HCT116 (cell line): ENCODE results near the gene CRCP. TPM values are rescaled to one million over a fixed set of nuclear protein-coding genes. Genes with fewer than 3 reads are reported as not detected.

Experiments used
- ATAC-seq: fragments of 200-7000 bp; cut with Tn5 transposase; 2 replicates; pipeline ENCODE4 v1.9.1; 2020; ENCODE audit warnings: mild to moderate bottlenecking, moderate library complexity
- BruUV-seq: library from RNA; stranded (reverse); fragments of 400-500 nt; replicated peaks from 2 replicates; lab custom pipeline; 2021; lab: Mats Ljungman, UMichigan
- CTCF ChIA-PET: fragments of 300-600 bp; sonication (Branson Sonifier 250); formaldehyde crosslinking; loops from one replicate; lab custom pipeline; 2021; ENCODE audit warnings: antibody characterized with exemption; lab: Charles Lee
- POLR2A ChIA-PET: fragments of 300-600, 350-600 bp; sonication (Branson Sonifier 250); formaldehyde crosslinking; loops from one replicate; lab custom pipeline; 2021; ENCODE audit warnings: antibody characterized with exemption; lab: Charles Lee
- RAD21 ChIA-PET, 2 experiments: fragments of 300-600 bp; sonication (Branson Sonifier 250); formaldehyde crosslinking; loops; one replicate each; lab custom pipeline; 2023; ENCODE audit warnings: low total read pairs in 2 of 2; ENCODE audit not compliant: uncharacterized antibody in 2 of 2, unreplicated experiment in 2 of 2, low non-redundant PET in 1 of 2; lab: Charles Lee
- DNase-seq: peaks from one replicate; pipeline ENCODE4 v3.0.0-alpha.2; 2010; ENCODE audit warnings: low read depth, low spot score
- H2AFZ ChIP-seq: fragments of 200-600 bp; shearing (Covaris generic), sonication (generic); 2 replicates; pipeline ENCODE4 v1.6.1; 2017; ENCODE audit warnings: low read depth, mixed run types, mixed read lengths, antibody characterized with exemption, low read length; ENCODE audit not compliant: poor library complexity, severe bottlenecking
- H3K27ac ChIP-seq: 2 replicates; pipeline ENCODE4 v1.5.1; 2012; ENCODE audit warnings: low read depth, low read length
- H3K27me3 ChIP-seq: fragments of 200-600 bp; sonication (generic); 2 replicates; pipeline ENCODE4 v1.6.1; 2016; ENCODE audit warnings: mixed run types, low read length, mixed read lengths; ENCODE audit not compliant: insufficient read depth
- H3K36me3 ChIP-seq, 2 experiments: fragments of 200-500 bp in 1 of 2; fragments of 200-600 bp in 1 of 2; sonication (Bioruptor generic) in 1 of 2; sonication (generic) in 1 of 2; 2 replicates each; pipeline versions ENCODE4 v1.5.1 to v1.6.1; 2014 to 2016; ENCODE audit warnings: low read length in 2 of 2, inconsistent platforms in 1 of 2, mixed read lengths in 1 of 2, mixed run types in 1 of 2; ENCODE audit not compliant: insufficient read depth in 2 of 2, control insufficient read depth in 1 of 2
- H3K4me1 ChIP-seq, 2 experiments: fragments of 200-600 bp in 1 of 2; sonication (generic) in 1 of 2; 2 replicates each; pipeline versions ENCODE4 v1.5.1 to v1.6.1; 2012 to 2017; ENCODE audit warnings: low read length in 2 of 2, inconsistent platforms in 1 of 2, mild to moderate bottlenecking in 1 of 2, mixed read lengths in 1 of 2, mixed run types in 1 of 2, moderate library complexity in 1 of 2; ENCODE audit not compliant: insufficient read depth in 2 of 2, control insufficient read depth in 1 of 2
- H3K4me2 ChIP-seq: fragments of 200-600 bp; sonication (generic); 2 replicates; pipeline ENCODE4 v1.6.1; 2017; ENCODE audit warnings: mixed run types, low read length, mixed read lengths
- H3K4me3 ChIP-seq, 2 experiments: fragments of 200-600 bp in 1 of 2; sonication (generic) in 1 of 2; replicated peaks in 1 of 2; 2 replicates each; pipeline ENCODE4 v1.5.1; 2011 to 2016; ENCODE audit warnings: low read length in 2 of 2, control low read depth in 1 of 2, low read depth in 1 of 2, mild to moderate bottlenecking in 1 of 2, mixed read lengths in 1 of 2, mixed run types in 1 of 2
- H3K79me2 ChIP-seq: fragments of 200-600 bp; sonication (generic); 2 replicates; pipeline ENCODE4 v1.6.1; 2017; ENCODE audit warnings: mild to moderate bottlenecking, mixed run types, low read length, moderate library complexity, mixed read lengths; ENCODE audit not compliant: insufficient read depth
- H3K9ac ChIP-seq: fragments of 200-600 bp; sonication (generic); 2 replicates; pipeline ENCODE4 v1.6.1; 2016; ENCODE audit warnings: low read length, mixed read lengths
- H3K9me2 ChIP-seq: fragments of 200-600 bp; sonication (generic), shearing (Covaris generic); 2 replicates; pipeline ENCODE4 v1.6.1; 2017; ENCODE audit warnings: mixed run types, mild to moderate bottlenecking, moderate library complexity; ENCODE audit not compliant: insufficient read depth
- H3K9me3 ChIP-seq, 2 experiments: fragments of 200-500 bp in 1 of 2; fragments of 200-600 bp in 1 of 2; sonication (Bioruptor generic) in 1 of 2; sonication (generic) in 1 of 2; 2 replicates each; pipeline ENCODE4 v1.6.1; 2014 to 2017; ENCODE audit warnings: low read length in 2 of 2, mixed read lengths in 2 of 2, inconsistent platforms in 1 of 2, low read depth in 1 of 2, mild to moderate bottlenecking in 1 of 2, mixed run types in 1 of 2, moderate library complexity in 1 of 2; ENCODE audit not compliant: control insufficient read depth in 1 of 2, insufficient read depth in 1 of 2
- H4K20me1 ChIP-seq: fragments of 200-600 bp; sonication (generic), shearing (Covaris generic); 2 replicates; pipeline ENCODE4 v1.6.1; 2017; ENCODE audit warnings: mixed run types, mild to moderate bottlenecking, moderate library complexity; ENCODE audit not compliant: insufficient read depth
- EZH2 ChIP-seq: fragments of 200-600 bp; sonication (generic); IDR thresholded peaks from 2 replicates; pipeline ENCODE4 v1.6.1; 2017; ENCODE audit warnings: antibody characterized with exemption, mixed run types
- RAD21 ChIP-seq: IDR thresholded peaks from 2 replicates; pipeline ENCODE4 v1.6.1; 2012; ENCODE audit warnings: low read depth, mild to moderate bottlenecking
- SP1 ChIP-seq: IDR thresholded peaks from 2 replicates; pipeline ENCODE4 v1.6.1; 2012; ENCODE audit warnings: low read depth
- SRF ChIP-seq: IDR thresholded peaks from 2 replicates; pipeline ENCODE4 v1.6.1; 2012; ENCODE audit warnings: low read depth
- ZFX ChIP-seq: fragments of 450-650 bp; IDR thresholded peaks from 2 replicates; pipeline ENCODE4 v1.6.1; 2017
- intact Hi-C: fragments of 100-400 bp; cut with micrococcal nuclease; formaldehyde crosslinking; loops from 2 replicates; pipeline ENCODE4 v1.10.0; 2022
- total RNA-seq: library from RNA; stranded (reverse); gene quantifications from one replicate; pipeline ENCODE4 v1.2.1, GENCODE V29; 2021; ENCODE audit not compliant: unreplicated experiment
- TF ChIP-seq, protein P1 (sequence below): IDR thresholded peaks from 2 replicates; pipeline ENCODE4 v1.6.1; 2012; ENCODE audit warnings: low read depth
- TF ChIP-seq, protein P2 (sequence below): IDR thresholded peaks from 2 replicates; pipeline ENCODE4 v1.6.1; 2012
- TF ChIP-seq, protein P3 (sequence below), 3 experiments: fragments of 200-600 bp in 1 of 3; sonication (generic) in 1 of 3; IDR thresholded peaks in 2 of 3; conservative IDR thresholded peaks in 1 of 3; 2 replicates each; pipeline ENCODE4 v1.5.1; 2012 to 2017; ENCODE audit warnings: low read depth in 2 of 3, low read length in 2 of 3, antibody characterized with exemption in 1 of 3, borderline replicate concordance in 1 of 3, control low read depth in 1 of 3, mild to moderate bottlenecking in 1 of 3, mixed read lengths in 1 of 3, mixed run types in 1 of 3, moderate library complexity in 1 of 3; ENCODE audit not compliant: insufficient read depth in 1 of 3

Gene CRCP
- total RNA-seq, 1 experiment from 2014 or later = 28.4 TPM

DNA sequence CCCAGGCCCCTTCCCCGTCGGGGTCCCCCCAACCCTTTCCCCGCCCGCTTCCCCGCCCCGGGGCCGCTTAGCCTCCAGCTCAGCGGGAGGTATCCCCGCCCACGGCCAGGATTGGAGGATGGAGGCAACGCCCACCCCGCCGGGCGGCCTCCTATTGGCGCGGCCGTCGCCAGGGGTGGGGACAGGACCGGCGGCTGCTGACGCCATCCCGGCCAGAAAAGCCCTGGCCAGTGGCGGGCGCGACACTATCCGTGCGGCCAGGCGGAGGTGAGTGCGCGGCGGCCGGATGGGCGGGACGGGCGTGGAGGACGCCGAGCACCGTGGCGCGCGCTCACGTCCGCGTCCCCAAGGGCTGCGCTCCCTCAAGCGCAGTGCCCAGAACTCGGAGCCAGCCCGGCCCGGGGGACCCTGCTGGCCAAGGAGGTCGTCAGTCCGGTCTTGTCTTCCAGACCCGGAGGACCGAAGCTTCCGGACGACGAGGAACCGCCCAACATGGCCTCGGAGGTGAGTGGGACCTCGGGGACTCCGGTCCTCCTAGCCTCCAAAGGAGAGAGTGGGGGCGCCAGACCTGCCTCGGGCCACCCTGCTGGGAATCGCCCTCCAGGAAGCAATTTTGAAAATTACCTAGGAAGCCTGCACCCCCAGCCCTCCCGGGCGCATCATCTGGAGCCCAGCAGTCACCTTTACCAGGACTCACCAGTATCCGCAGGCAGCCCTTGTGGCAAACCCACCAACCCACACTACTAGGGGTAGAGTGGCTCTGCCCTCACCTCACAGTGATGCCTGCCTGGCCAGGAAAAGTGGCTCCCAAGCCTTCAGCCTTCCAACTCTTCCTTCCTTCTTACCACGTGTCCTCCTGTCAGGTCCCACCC, 38.8 kb upstream of the CRCP start, which contains the start of gene ASL (continued):
- TF ChIP-seq, protein P1, sequence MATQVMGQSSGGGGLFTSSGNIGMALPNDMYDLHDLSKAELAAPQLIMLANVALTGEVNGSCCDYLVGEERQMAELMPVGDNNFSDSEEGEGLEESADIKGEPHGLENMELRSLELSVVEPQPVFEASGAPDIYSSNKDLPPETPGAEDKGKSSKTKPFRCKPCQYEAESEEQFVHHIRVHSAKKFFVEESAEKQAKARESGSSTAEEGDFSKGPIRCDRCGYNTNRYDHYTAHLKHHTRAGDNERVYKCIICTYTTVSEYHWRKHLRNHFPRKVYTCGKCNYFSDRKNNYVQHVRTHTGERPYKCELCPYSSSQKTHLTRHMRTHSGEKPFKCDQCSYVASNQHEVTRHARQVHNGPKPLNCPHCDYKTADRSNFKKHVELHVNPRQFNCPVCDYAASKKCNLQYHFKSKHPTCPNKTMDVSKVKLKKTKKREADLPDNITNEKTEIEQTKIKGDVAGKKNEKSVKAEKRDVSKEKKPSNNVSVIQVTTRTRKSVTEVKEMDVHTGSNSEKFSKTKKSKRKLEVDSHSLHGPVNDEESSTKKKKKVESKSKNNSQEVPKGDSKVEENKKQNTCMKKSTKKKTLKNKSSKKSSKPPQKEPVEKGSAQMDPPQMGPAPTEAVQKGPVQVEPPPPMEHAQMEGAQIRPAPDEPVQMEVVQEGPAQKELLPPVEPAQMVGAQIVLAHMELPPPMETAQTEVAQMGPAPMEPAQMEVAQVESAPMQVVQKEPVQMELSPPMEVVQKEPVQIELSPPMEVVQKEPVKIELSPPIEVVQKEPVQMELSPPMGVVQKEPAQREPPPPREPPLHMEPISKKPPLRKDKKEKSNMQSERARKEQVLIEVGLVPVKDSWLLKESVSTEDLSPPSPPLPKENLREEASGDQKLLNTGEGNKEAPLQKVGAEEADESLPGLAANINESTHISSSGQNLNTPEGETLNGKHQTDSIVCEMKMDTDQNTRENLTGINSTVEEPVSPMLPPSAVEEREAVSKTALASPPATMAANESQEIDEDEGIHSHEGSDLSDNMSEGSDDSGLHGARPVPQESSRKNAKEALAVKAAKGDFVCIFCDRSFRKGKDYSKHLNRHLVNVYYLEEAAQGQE = no peak
- TF ChIP-seq ZFX = no peak
- no peak for TF ChIP-seq SRF
- TF ChIP-seq, protein P2, sequence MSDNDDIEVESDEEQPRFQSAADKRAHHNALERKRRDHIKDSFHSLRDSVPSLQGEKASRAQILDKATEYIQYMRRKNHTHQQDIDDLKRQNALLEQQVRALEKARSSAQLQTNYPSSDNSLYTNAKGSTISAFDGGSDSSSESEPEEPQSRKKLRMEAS = peak; percentile 81

DNA sequence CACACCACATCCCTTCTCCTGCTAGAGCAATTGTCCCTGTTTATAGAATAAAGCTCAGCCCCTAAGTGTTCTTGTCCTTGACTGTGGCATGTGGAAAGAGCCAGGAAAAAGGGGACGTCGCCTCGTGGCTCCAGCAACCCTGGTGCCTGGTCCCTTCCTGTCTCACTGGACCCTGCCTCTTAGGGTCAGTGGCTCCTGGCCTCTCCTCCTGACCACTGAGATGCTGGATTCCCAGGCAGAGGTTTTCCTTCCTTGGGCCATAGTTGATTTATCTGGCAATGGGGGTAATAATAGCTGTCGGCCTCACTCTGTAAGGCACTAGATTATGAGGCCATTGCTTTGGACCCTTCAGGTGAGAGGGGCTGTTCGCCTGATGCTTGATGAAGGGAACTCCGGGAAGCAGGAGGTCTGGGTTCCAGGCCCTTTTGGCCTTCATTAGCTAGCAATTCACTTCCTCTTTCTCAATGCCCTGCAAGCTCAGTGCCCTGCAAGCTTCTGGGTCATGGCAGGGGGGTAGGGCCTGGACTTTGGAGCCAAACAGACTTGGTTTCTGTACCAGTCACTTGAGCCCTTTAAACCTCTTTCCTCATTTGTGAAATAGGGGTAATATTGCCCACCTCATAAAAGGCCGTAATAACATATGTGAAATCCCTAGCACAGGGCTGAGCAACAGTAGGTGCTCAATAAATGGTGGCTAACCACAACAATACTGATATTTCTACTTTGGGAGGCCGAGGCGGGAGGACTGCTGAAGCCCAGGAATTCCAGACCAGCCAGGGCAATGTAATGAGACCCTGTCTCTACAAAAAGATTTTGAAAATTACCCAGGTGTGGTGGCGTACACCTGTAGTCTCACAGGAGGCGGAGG, 38.0 kb upstream of the CRCP start:
- Histone ChIP-seq H4K20me1 (no peaks in the 10 kb centered on the region), H3K9me2 (no peaks in the 10 kb centered on the region), H2AFZ (no peak overlapping the region), H3K9me3 (no peaks in the 10 kb centered on the region), H3K4me2 (peak overlapping the region; percentile 97), H3K4me3 (peak overlapping the region; percentile 93 to 99), H3K9ac (peak overlapping the region; percentile 88), H3K79me2 (peaks cover 34% of the 10 kb centered on the region), H3K27me3 (no peaks in the 10 kb centered on the region), H3K27ac (peak overlapping the region; percentile 63; the same call in 1 of the 2 replicates), H3K36me3 (no peaks in the 10 kb centered on the region), H3K4me1 (peaks cover 2 to 14% of the 10 kb centered on the region in 2 experiments; a peak in 3 of 4 replicates)
- no peak for ATAC-seq
- CTCF ChIA-PET = no interaction called here
- intact Hi-C loops = no loop called here
- POLR2A ChIA-PET = interaction anchor here (2.0 kb wide), 1 partner anchor 7 kb away, joined by 6 read pairs; no protein-coding TSS in a partner anchor
- RAD21 ChIA-PET = no interaction called here
- DNase-seq = no peak
- BruUV-seq = no TSS peak
- TF ChIP-seq RAD21 (no peak), EZH2 (no peak), SP1 (no peak)
- TF ChIP-seq, protein P1 = no peak
- TF ChIP-seq, protein P3, sequence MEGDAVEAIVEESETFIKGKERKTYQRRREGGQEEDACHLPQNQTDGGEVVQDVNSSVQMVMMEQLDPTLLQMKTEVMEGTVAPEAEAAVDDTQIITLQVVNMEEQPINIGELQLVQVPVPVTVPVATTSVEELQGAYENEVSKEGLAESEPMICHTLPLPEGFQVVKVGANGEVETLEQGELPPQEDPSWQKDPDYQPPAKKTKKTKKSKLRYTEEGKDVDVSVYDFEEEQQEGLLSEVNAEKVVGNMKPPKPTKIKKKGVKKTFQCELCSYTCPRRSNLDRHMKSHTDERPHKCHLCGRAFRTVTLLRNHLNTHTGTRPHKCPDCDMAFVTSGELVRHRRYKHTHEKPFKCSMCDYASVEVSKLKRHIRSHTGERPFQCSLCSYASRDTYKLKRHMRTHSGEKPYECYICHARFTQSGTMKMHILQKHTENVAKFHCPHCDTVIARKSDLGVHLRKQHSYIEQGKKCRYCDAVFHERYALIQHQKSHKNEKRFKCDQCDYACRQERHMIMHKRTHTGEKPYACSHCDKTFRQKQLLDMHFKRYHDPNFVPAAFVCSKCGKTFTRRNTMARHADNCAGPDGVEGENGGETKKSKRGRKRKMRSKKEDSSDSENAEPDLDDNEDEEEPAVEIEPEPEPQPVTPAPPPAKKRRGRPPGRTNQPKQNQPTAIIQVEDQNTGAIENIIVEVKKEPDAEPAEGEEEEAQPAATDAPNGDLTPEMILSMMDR (IDR thresholded peaks at IDR 0.05 in 2 of 3, conservative IDR thresholded peaks at IDR 0.05 in 1 of 3; ENCODE audit: borderline replicate concordance in 1 of 3, insufficient read depth in 1 of 3, low read depth in 2 of 3, low read length in 2 of 3) = no peak
